ENCODE results near the gene TMEM209. TPM values are rescaled to one million over a fixed set of nuclear protein-coding genes. Genes with fewer than 3 reads are reported as not detected.

TMEM209 gene
- total RNA-seq, 1 experiment from 2014 or later: 33.9 TPM

GRCh38 chr7:130160455-130160854 lies 44.8 kb downstream of the TMEM209 start:
- Histone ChIP-seq H3K4me3 (no peak overlapping the region), H3K9me3 (replicated peaks) (no peaks in the 10 kb centered on the region), H3K27me3 (no peaks in the 10 kb centered on the region), H3K4me1 (no peaks in the 10 kb centered on the region), H3K27ac (no peak overlapping the region), H3K36me3 (peaks cover 10% of the 10 kb centered on the region)
- DNase-seq: no peak

DNA sequence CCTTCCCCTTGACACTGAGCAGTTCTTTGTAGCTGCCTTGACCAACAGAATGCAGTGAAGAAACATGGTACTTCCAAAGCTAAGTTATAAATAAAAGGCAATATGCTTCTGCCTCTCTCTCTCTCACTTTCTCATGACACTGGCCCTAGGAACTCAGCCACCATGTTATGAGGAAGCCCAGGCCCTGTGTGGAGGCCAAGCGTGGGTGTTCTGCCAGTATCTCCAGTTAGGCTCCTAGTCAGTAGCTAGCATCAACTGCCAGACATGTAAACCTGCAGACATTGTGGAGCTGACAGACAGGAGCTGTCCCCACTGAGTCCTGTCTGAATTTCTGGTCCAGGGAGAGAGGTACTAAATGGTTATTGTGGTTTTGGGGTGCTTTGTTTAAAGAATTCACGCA lies 45.2 kb downstream of the TMEM209 start:
- H3K36me3 ChIP-seq: peaks cover 10% of the 10 kb centered on the region
- H3K27me3 ChIP-seq: no peaks in the 10 kb centered on the region
- no peaks in the 10 kb centered on the region for H3K4me1 ChIP-seq
- no peak overlapping the region for H3K4me3 ChIP-seq
- no peaks in the 10 kb centered on the region for H3K9me3 ChIP-seq (replicated peaks)
- no peak overlapping the region for H3K27ac ChIP-seq
- no peak for DNase-seq

GRCh38 chr7:130157700-130158099 lies 47.5 kb downstream of the TMEM209 start:
- no peak for DNase-seq

DNA sequence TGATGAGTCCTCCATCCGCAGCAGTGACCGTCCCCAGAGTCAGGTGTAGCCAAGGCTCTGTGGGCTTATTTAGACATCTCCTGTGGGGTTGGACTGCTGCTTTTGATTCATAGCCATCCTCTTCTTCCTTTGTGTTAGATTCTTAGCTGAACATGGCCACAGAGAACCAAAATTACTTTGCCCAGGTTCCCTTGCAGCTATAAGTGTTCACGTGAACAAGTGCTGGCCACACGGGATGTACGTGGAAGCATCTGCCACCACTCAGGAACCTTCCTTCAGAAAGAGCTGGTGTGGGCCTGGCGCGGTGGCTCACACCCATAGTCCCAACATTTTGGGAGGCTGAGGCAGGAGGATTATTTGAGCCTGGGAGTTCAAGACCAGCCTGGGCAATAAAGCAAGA lies 49.1 kb downstream of the TMEM209 start:
- no peaks in the 10 kb centered on the region for H3K9me3 ChIP-seq (replicated peaks)
- H3K27ac ChIP-seq: no peak overlapping the region
- H3K4me1 ChIP-seq: peaks cover 15% of the 10 kb centered on the region
- no peaks in the 10 kb centered on the region for H3K27me3 ChIP-seq
- no peak for DNase-seq
- H3K36me3 ChIP-seq: peaks cover 3% of the 10 kb centered on the region
- H3K4me3 ChIP-seq: no peak overlapping the region

More at GRCh38 chr7:130157700-130158099, 47.5 kb downstream of the TMEM209 start:
- Histone ChIP-seq H3K9me3 (replicated peaks) (no peaks in the 10 kb centered on the region), H3K4me1 (peaks cover 15% of the 10 kb centered on the region), H3K27ac (no peak overlapping the region), H3K36me3 (peaks cover 4% of the 10 kb centered on the region), H3K4me3 (no peak overlapping the region), H3K27me3 (no peaks in the 10 kb centered on the region)

DNA sequence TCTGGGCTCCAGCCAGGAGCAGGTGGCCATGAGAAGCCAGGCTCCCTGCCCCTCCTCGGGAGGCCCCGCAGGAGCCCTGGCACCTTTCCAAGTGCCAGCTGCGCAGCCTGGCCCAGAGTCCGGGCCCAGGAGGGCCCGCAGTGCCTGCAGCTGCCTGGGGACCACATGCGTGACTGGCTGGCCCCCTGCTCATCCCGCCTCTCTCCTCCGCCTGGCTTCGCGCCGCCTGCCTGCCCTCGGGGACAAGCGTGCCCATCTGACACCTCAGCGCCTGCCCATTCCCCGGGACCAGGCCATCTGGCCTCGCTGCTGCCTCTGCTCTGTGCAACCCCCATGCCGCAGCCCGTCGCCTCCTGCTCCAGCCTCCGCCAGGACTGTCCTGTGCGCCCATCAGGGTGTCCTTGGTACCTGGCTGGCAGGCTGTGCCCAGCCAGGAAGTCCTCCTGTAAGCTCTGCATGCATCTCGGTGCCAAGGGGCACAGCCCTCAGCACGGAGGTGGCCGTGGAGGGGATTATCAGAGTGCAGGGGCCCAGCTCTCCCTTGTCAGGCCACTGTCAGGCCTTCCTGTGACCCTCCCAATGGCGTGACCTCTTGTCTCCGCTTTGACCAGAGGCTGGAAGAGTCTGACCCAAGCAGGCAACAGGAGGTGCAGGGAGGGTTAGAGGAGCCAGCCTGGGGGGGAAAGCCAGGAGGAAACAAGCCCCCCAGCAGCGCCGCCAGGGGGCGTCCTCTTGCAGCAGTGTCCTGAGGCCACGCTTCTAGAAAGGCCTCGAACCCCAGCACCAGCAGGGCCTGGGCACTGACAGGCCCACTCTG lies 50.5 kb downstream of the TMEM209 start:
- peak; percentile 87 to 91 for DNase-seq
- Histone ChIP-seq H3K36me3 (no peaks in the 10 kb centered on the region), H3K27ac (peak overlapping the region; percentile 17; the same call in 1 of the 2 replicates), H3K9me3 (replicated peaks) (no peaks in the 10 kb centered on the region), H3K27me3 (no peaks in the 10 kb centered on the region), H3K4me3 (no peak overlapping the region), H3K4me1 (peaks cover 15% of the 10 kb centered on the region)

- Histone ChIP-seq H3K36me3 (no peaks in the 10 kb centered on the region), H3K27ac (no peak overlapping the region), H3K9me3 (replicated peaks) (no peaks in the 10 kb centered on the region), H3K4me3 (no peak overlapping the region), H3K27me3 (no peaks in the 10 kb centered on the region), H3K4me1 (peaks cover 15% of the 10 kb centered on the region)
- DNase-seq: no peak
Measured at GRCh38 chr7:130154131-130154500, 51.1 kb downstream of the TMEM209 start.

- peaks cover 15% of the 10 kb centered on the region for H3K4me1 ChIP-seq
- H3K9me3 ChIP-seq (replicated peaks): no peaks in the 10 kb centered on the region
- H3K36me3 ChIP-seq: no peaks in the 10 kb centered on the region
- H3K27me3 ChIP-seq: no peaks in the 10 kb centered on the region
- H3K4me3 ChIP-seq: no peak overlapping the region
- no peak for DNase-seq
- no peak overlapping the region for H3K27ac ChIP-seq
Measured at GRCh38 chr7:130153211-130153908, 51.8 kb downstream of the TMEM209 start.

DNA sequence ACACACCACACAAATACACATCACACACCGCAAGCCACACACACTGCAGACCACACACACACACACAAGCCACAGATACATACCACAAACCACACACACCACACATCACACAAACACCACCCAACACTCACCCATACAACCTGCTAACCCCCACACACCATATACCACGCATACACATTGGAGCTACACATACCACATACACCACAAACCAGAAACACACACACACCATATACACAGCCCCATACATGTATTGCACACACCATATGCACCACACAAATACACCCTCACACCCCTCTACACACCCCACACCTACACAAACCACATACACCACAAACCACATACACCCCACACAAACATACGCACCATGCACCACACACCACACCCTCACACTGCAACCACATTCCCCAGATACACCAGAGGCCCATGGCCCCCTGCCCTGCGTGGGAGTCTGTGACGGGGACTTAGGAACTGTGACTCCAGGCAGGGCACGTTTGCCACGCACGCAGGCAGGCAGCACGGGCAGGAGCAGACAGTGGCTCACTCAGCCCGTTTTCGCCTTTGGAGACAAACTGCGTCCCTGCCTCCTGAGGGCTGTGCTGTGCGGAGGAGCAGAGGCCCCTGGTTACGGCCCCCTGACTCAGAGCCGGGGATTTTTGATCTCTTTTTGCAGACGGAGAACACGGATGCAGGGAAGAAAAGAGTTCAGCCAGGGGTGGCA lies 52.6 kb downstream of the TMEM209 start:
- H3K27me3 ChIP-seq: no peaks in the 10 kb centered on the region
- no peaks in the 10 kb centered on the region for H3K9me3 ChIP-seq (replicated peaks)
- H3K27ac ChIP-seq: no peak overlapping the region
- no peak for DNase-seq
- no peaks in the 10 kb centered on the region for H3K36me3 ChIP-seq
- peaks cover 15% of the 10 kb centered on the region for H3K4me1 ChIP-seq
- H3K4me3 ChIP-seq: no peak overlapping the region

DNA sequence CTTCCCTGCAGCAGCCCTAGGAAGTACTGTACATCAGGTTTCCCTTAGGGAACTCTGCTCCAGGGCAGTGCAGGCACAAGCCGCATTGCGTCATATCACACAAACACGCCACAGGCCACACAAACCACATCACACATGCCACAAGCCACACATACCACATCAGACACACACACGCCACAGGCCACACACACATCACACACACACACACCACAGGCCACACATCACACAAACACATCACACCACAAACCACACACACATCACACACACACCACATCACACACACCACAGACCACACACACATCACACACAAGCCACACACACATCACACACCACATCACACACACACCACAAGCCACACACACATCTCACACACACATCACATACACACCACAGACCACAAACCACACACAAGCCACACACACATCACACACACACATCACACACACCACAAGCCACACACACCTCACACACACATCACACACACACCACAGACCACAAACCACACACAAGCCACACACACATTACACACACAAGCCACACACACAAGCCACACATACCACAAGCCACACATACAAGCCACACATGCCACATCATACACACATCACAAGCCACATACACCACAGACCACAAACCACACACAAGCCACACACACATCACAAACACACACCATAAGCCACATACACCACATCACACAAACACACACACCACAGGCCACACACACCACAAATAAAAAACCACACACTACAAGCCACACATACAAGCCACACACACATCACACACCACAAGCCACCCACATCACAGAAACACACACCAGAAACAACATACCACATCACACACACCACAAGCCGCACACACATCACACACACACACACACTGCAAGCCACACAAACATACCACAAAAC lies 53.4 kb downstream of the TMEM209 start:
- peak in 1 of 2 experiments; percentile 42 for DNase-seq
- Histone ChIP-seq H3K4me3 (no peak overlapping the region), H3K27me3 (no peaks in the 10 kb centered on the region), H3K4me1 (peaks cover 15% of the 10 kb centered on the region), H3K36me3 (no peaks in the 10 kb centered on the region), H3K9me3 (replicated peaks) (no peaks in the 10 kb centered on the region), H3K27ac (no peak overlapping the region)

- Histone ChIP-seq H3K36me3 (no peaks in the 10 kb centered on the region), H3K4me1 (peaks cover 15% of the 10 kb centered on the region), H3K27me3 (no peaks in the 10 kb centered on the region), H3K4me3 (no peak overlapping the region), H3K9me3 (replicated peaks) (no peaks in the 10 kb centered on the region), H3K27ac (no peak overlapping the region)
- DNase-seq: no peak
Measured at GRCh38 chr7:130150587-130150986, 54.6 kb downstream of the TMEM209 start.

GRCh38 chr7:130149281-130150139 lies 55.7 kb downstream of the TMEM209 start:
- no peaks in the 10 kb centered on the region for H3K27me3 ChIP-seq
- no peak for DNase-seq
- no peaks in the 10 kb centered on the region for H3K9me3 ChIP-seq (replicated peaks)
- H3K4me3 ChIP-seq: no peak overlapping the region
- no peak overlapping the region for H3K27ac ChIP-seq
- peaks cover 13% of the 10 kb centered on the region for H3K4me1 ChIP-seq
- H3K36me3 ChIP-seq: no peaks in the 10 kb centered on the region

DNA sequence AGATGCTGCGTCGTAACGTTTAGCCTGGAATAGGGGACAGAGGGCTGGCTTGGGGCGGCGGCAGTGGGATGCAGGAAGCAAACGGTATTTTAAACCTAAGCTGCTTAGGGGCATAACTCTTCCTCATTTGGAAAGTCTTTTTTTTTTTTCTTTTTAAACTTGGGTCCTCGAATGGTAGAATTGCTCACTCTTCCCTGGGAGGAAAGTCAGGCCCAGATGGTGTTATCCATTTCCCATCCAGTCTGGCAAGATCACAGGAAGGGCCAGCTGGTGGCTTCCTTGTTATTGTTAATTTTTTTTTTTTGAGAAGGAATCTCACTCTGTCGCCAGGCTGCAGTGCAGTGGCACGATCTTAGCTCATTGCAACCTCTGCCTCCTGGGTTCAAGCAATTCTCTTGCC lies 56.6 kb downstream of the TMEM209 start:
- H3K4me1 ChIP-seq: peaks cover 11% of the 10 kb centered on the region
- H3K36me3 ChIP-seq: no peaks in the 10 kb centered on the region
- no peaks in the 10 kb centered on the region for H3K9me3 ChIP-seq (replicated peaks)
- no peaks in the 10 kb centered on the region for H3K27me3 ChIP-seq
- no peak overlapping the region for H3K4me3 ChIP-seq
- peak in 1 of 2 experiments; percentile 53 for DNase-seq
- H3K27ac ChIP-seq: no peak overlapping the region

DNA sequence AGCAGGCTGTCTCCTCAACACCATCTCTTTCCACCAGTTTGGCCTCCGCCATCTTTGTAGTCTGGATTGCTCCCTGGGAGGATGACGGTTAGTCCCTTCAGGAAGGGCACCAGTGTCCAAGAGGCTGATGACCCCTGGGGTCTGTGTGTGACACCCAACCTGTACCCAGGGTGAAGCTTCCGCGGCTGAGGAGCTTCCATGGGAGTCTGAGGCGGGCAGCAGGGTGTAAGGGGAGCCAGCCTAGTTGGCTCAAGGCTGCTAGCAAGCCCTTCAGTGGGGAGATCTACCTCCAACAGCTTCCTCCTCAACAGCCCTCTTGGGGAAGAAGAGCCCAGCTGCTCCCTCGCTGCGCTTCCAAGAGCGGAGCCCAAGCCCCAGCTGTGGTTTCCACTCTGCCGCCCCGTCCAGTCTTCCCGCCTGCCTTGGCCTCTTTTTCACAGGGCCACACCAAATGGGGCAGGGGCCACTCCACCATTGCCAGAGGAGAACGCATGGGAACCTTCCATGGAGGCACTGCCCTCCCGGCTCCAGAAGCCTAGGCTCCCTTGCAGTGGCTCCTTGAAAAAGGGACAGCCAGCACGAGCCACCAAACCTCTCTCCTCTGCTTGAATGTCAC lies 57.4 kb downstream of the TMEM209 start:
- Histone ChIP-seq H3K27ac (no peak overlapping the region), H3K4me1 (peaks cover 6% of the 10 kb centered on the region; the same call in 1 of the 2 replicates), H3K27me3 (no peaks in the 10 kb centered on the region), H3K4me3 (no peak overlapping the region), H3K36me3 (no peaks in the 10 kb centered on the region), H3K9me3 (replicated peaks) (no peaks in the 10 kb centered on the region)
- no peak for DNase-seq
